CD4-positive, alpha-beta T cell treated with Interleukin-10 for 1 hour (primary cell): ENCODE data around the gene PDK1.
"Not testable (repeated sequence)": the region's sequence is repeated elsewhere in the genome, so short reads cannot be mapped to it uniquely, and the experiment has no call there.

Source experiments
- DNase-seq: peaks from one replicate; pipeline ENCODE4 v3.0.0-alpha.2; 2020

PDK1 gene

DNA sequence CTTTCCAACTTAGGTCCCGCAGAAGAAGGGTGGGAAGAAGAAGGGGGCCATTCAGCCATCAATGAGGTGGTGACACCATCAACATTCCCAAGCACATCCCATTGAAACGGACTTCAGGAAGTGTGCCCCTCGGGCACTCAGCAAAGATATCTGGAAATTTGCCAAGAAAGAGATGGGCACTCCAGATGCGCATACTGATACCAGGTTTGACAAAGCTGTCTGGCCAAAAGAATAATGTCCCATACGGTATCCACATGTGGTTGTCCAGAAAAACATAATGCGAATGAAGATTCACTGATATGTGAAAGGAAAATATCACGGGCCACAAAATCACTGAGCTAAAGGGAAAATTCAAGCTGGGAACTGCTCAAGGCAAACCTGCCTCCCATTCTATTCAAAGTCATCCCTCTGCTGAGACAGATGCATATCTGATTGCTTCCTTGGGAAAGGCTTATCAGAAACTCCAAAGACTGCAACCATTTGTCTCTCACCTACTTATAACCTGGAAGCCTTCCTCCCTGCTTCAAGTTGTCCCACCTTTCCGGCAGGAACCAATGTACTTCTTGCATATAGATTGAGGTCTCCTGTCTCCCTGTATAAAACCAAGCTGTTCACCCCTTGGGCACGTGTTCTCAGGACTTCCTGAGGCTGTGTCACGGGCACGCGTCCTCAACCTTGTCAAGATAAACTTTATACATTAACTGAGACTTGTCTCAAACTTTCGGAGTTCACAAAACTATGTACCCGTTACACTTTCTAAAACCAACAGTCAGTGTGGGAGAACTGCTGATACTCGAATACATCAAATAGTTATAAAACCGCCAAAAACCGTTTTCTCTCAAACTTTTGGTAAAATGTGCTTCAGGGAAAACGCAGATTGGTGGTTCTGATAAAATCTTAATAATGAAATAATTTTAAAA, 1.3 kb upstream of the PDK1 start:
- DNase-seq, result no peak

DNA sequence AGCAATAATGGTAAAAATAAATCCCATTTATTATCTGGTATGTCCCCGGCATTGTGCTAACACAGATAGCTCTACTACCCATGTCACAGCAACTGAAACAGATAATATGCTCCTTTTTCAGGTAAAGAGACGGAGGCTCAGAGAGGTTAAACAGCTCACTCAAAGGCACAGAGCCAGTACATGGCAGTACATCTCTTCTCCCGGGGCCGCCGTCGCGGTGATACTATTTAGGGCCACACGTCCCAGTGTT, 693 bp upstream of the PDK1 start:
- DNase-seq, result no peak

DNA sequence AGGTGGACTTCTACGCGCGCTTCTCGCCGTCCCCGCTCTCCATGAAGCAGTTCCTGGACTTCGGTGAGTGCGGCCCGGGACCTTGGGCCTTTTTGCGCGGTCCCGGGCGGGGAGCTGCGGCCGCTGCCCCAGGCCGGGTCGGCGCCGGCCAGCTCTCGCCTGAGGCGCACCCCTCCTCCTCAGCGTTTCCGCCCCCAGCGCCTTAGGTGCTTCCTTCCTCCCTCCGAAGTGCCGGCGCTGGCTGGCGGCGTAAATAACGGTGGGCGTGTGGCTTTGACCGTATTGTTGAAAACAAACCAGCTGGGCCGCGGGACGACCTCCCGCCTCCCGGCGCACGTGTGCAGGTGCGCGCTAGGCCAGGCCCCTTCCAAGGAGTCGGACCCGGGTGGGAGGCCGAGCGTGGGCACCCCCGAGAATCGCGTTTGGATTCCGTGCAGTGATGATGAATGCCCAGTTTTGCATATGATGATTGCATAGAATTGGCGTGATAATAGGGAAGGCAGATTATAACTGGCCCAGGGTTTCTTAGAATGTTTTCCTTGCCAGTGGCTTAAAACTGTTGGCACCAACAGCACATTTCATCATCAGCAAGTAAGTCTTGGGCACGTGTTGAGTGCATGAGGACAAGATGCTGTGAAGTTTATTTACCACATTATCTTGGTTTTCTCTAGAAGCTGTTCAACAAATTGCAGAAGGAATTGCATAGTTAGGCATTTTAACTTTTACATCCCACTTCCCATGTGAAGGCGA, 569 bp downstream of the PDK1 start:
- peak; percentile 63 for DNase-seq

DNA sequence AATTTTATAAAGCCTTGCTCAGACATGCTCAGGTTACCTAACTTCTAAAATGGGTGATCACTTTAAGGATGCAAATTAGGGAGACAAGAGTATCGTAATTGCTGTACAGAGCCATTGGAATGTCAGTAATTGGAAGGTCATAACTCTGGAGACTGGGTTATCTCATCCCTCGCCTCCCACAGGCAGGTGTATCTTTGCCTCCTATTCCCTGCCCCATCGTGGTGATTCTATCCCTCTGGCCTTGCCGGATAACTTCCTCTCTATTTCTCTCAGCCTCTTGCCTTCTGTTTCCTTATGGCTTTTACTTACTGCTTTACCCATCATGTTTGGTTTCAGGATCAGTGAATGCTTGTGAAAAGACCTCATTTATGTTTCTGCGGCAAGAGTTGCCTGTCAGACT, 2.5 kb downstream of the PDK1 start:
- DNase-seq, result no peak

DNA sequence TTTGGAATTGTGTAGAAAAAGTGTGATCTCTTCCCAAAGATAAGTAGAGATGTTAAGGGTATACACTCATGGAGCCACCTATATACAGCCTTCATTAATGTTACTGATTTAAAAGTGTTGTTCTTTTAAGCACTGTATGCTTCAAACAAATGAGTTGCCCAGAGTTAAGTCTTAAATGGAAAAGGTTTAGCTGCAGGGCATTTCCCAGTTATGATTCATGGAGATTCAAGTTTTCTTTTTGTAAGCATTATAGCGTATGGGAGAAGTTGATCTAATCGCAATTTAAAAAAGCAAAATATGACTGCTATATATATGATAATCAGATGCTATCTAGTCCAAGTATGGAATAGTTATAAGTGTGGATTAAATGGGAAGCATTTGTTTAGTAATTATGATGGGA, 4.8 kb downstream of the PDK1 start:
- DNase-seq, result no peak

DNA sequence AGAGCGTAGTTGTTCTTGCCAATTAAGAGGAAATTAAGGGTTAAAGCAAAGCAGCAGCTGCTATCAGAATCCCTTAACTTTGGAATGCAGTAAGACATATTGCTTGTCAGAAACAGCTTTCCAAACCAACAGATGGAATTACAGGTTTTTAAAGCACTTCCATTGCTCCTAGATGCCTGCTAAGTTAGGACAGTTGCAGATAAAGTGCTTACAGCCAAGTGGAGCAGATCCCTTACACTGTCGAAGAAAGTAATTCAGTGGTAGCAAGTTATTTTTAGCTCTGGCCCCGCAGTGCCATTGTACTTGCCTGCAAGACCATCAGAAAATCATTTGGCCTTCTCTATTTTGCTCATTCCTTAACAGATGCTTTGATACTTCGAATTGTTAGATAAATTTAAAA, 5.4 kb downstream of the PDK1 start:
- no peak for DNase-seq

DNA sequence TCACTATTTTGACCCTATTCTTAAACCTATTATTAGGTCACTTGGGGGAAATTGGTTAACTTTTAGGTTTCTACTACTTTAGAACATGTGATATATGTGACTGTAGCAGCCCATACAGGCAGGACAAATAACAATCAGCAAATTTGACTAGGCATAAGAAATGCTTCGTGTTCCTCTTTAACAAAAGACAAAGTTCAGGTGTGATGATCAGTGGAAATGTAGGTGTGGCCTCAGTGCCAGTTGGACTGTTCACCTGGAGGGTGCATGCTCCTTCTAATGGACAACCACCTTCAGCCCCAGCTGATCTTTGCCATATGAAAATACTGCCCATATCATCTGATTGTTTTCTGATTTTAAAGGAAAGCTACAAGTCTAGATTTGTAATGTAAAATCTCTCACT, 6.4 kb downstream of the PDK1 start:
- no peak for DNase-seq

DNA sequence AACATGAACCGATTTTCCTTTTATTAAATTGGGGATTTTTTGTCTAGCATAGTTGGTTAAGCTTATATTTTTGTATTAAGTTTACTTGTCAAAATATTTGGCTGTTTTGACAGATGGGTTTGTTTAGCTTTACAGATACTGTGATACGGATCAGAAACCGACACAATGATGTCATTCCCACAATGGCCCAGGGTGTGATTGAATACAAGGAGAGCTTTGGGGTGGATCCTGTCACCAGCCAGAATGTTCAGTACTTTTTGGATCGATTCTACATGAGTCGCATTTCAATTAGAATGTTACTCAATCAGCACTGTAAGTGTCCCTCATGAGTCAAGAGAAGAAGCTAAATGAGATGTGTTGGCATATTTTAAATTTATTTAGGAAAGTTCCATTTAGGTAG, 8.5 kb downstream of the PDK1 start:
- DNase-seq, result no peak

DNA sequence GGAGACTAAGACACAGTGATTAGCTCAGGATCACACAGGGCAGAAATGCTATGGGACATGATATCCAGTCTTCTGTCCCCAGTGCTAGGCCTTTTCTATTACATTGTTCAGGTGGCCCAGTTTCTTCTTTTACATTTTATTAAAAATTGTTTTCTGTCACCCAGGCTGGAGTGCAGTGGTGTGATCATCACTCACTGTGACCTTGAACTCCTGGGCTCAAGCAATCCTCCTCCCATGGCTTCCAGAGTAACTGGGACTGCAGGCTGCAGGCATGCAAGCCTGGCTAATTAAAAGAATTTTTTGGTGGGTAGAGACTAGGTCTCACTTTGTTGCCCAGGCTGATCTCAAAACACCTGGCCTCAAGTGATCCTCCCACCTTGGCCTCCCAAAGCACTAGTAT, 15.4 kb downstream of the PDK1 start:
- DNase-seq, result no peak

DNA sequence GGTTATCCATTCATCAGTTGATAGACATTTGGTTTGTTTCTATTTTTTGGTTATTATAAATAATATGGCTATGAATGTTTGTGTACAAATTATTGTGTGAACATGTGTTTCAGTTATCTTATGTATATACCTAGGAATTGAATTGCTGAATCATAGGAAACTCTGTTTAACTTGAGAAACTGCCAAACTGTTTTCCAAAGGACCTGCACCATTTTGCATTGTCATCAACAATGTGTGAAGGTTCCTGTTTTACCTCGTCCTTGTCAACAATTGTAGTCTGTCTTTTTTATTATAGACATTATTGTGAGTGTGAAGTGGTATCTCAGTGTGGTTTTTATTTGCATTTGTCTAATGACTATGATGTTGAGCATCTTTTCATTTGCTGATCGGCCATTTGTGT, 17.1 kb downstream of the PDK1 start:
- DNase-seq, result no peak

DNA sequence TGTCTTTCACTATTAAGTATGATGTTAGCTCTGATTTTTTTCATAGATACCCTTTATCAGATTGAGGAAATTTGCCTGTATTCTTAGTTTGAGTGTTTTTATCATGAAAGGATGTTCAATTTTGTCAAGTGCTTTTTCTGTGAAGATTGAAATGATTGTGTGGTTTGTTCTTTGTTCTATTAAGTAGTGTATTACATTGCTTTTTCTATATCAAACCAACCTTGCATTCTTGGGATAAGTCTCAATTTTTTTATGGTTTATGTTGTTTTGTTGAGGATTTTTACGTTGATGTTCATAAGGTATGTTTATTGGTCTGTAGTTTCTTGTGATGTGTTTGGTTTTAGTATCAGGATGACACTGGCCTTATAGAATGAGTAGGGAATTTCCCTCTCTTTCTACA, 19.1 kb downstream of the PDK1 start:
- no peak for DNase-seq

DNA sequence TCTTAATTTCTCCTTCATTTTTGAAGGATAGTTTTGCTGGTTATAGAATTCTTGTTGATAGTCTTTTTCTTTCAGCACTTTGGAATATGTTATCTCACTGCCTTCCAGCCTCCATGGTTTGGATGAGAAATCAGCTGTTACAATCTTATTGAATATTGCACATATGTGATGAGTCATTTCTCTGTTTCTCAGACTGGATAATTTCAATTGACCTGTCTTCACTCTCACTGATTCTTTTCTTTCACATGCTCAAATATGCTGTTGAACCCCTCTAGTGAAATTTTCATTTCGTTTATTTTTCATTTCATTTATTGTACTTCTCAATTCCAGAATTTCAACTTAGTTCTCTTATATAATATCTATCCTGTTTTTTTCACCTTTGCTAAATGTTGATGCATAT, 22.2 kb downstream of the PDK1 start:
- DNase-seq, result no peak

DNA sequence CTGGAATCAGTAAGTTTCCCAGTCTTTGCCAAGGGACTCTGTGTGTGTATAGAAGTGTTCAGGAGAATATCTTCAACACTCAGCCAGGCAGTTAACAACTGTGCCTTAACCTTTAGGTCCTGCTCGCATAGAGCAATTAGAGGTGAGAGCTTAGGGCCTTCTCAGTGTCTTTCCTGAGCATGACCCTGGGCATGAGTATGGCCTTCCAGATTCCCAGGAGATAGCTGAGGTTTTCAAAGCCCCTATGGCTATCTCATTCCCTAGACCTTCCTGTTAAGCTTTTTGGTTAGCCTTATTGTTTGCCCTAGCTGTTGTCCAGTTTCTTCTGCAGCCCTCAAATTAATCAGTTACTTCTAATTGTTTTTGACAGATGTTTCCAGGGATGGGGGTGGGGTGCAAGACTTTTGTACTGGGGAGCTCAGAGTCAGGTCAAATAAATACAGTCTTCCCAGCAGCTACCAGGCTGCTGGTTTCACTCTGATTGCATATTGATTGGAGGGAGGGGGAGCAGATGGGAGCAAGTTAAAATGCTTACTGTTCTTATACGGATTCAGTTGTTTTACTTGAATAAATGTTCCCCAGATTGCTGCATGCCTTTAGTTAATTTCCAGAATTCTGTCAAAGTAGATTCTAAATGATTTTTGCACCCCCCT, 23.1 kb downstream of the PDK1 start:
- no peak for DNase-seq

DNA sequence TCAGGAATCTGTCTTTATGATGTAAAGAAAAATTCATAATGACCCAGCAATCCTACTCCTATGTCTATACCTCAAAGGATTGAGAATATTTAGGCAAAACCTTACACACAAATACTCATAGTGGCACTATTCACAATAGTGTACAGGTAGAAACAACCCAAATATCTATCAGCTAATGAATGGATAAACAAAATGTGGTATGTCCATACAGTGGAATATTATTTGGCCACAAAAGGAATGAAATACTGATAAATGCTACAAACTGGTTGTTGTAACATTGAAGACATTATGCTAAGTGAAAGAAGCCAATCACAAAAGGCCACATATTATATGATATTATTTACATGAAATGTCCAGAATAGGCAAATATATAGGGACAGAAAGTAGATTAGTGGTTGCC, 24.7 kb downstream of the PDK1 start:
- DNase-seq, result no peak

DNA sequence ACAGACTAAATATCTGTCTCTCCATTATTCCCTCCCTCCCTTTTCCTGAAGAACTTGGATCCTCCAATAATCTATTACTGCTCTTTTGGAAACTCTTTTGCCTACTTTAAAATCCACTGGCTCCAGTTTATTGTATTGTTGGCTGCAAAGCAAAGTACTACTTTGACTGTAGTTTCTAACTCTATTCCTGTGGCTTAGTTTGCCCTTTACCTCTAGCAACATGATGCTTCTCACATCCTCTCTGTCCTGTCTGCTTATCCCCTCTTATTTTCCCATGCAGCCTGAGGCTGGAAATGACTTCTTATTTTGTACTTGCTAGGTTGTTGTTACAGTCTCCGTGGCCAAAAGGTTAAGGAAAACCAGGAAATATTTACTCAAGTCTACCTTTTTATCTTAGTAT, 26.8 kb downstream of the PDK1 start:
- DNase-seq, result no peak

DNA sequence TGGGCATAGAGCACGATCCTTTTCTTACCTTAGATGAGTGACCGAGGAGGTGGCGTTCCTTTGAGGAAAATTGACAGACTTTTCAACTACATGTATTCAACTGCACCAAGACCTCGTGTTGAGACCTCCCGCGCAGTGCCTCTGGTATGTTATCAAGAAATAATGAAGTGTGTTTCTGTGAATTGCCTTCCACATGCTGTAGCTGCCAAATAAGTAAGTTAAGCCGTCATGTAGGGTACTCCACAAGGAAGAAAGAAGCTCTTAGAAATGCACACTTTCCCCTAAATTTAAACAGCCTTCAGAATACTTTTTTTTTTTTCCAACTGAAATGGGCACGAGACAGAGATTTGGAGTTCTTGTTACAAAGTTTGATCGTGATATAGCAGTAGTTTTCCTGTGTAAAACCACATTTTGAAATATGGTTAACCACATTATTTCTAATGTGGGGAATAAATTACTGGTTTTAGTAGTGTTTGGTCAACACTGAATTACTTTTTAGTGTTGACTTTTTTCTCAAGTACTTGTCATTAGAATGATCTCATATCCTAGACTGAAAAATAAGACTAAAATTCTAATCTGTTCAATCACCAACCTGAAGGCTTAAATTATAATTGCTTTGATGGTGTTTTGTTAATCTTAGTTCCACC, 30.5 kb downstream of the PDK1 start:
- no peak for DNase-seq

DNA sequence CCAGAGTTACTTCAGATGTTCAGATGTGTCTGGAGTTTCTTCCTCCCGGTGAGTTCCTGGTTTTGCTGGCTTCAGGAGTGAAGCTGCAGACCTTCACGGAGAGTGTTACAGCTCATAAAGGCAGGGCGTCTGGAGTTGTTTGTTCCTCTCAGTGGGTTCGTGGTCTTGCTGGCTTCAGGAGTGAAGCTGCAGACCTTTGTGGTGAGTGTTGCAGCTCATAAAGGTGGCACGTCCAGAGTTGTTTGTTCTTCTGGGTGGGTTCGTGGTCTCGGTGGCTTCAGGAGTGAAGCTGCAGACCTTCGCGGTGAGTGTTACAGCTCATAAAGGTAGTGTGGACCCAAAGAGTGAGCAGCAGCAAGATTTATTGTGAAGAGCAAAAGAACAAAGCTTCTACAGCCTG, 31.3 kb downstream of the PDK1 start:
- not testable (repeated sequence) for DNase-seq

DNA sequence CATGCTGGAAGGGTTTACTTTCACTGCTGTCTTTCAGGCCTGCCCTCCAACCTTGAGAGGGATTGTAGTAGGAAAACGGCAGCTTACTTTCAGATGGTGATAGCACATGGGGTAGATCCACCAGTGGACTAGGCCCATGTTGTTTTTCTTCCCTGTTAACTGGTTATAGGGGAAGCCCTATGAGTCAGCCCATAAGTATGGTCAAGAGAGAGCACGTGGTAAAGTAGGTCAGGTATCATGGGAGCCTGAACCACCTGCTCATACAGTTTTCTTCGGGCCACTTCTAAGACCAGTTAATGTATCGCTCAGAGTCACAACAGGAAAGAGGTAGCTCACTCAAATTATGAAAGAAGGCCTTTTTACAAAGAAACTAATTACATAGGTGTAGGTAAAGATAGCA, 33.0 kb downstream of the PDK1 start:
- DNase-seq, result no peak

DNA sequence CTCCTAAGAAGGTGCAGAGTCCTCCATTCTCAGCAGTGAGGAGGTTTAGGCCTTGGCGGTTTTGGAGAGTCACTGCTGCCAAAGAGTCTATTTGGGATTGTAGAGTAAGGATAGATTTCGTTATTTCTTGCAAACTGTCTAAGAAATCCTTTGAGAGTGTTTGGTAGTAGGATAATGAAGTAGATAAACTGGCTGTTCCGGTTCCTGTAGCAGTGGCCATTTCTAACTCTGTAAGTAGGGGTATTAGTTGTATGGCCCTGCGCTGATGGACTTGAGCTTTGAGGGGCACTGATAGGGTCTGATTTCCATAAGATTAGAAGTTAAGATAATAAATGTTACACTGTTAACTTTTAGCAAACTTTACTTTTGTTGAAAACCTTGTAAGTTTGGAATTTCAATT, 35.5 kb downstream of the PDK1 start:
- DNase-seq, result not testable (repeated sequence)

DNA sequence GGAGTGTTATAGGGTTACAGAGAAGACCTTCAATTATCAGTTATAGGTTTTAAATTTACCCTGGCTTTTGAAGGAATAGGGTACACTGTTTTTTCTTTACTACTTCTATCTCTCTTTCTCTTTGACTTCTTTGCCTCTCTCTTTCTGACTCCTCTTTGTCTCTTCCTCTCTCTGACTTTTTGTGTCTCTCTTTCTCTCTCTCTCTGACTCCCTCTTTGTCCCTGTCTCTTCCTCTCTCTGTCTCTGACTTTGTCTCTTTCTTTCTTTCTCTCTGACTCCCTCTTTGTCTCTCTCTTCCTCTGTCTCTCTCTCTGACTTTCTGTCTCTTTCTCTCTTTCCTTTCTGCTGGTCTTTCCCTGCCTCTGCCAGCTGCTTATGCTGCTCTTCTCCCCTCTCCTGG, 36.3 kb downstream of the PDK1 start:
- DNase-seq, result not testable (repeated sequence)

DNA sequence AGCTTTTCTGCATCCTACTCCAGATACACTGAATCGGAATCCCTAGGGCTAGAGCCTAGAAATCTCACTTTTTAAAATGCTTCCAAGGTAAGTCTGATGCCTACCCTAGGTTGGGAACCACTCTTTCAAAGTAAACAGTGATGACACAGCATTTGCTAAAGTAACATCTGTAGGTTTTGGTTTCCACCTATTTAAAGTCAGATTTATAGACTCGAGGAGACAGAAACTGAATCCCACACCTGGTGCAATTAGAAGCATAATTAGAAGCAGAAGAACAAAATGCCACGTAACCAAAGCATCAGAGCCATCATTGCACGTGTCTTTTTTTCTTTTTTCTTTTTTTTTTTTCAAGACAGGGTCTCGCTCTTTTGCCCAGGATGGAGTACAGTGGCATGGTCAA, 40.9 kb downstream of the PDK1 start:
- no peak for DNase-seq

DNA sequence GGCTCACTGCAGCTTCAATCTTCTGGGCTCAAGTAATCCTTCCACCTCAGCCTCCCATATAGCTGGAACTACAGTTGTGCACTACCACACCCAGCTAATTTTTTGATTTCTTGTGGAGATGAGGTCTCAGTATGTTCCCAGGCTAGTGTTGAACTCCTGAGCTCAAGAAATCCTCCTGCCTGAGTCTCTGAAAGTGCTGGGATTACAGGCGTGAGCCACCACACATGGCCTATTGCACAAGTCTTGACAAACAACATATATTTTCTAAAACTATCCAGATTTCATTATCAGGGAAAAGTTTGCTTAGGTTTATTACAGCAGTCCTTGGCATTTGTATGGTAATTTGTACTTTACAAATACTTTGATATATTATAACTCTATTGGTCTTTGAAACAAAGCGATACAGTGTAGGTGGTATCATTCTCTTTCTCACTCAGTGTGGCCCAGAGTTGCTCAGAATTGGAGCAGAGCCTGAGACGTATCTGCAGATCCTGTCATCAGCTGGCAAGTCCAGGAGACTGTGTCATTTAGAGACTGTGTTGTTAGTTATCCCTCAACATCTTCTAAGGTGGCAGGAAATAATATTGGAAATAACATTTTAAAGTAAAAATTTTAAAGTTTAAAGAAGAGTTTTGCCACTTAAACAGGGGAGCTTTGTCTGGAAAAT, 41.4 kb downstream of the PDK1 start:
- no peak for DNase-seq

DNA sequence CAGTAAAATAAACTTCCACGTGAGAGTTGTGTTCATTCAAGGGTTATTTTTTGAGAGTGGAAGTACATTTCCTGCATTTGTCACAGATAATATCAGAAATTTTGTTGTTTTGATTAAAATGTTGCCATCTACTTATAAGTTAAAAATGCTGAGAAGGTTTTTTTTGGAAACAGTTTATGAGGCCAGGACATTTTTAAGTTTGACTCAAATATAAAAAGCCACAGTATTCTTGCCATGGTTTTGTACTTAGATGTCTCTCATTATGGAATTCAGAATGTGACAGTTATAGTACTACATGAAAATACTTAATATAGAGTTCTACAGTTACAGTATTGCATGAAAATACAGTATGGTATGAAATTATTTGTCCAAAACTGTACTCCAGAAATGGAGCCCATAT, 44.1 kb downstream of the PDK1 start:
- DNase-seq, result no peak
